HepG2 (cell line): ENCODE data around the gene HOXC11.

ENCODE experiments used
- CEBPB ChIP-seq: IDR thresholded peaks from 2 replicates; pipeline ENCODE4 v1.6.1; 2011; ENCODE audit warnings: low read depth, low read length, improper control_type of control experiment, borderline replicate concordance
- CTCF ChIP-seq: sonication (generic); formaldehyde crosslinking; IDR thresholded peaks from 2 replicates; pipeline ENCODE4 v1.5.0; 2020; ENCODE audit warnings: mild to moderate bottlenecking, missing genetic modification reagents, moderate library complexity
- FOXK2 ChIP-seq: fragments of 450-650 bp; IDR thresholded peaks from 2 replicates; pipeline ENCODE4 v1.6.1; 2016
- KLF6 ChIP-seq: IDR thresholded peaks from 2 replicates; pipeline ENCODE4 v1.8.0; 2016; ENCODE audit warnings: missing biosample characterization, missing genetic modification reagents
- PHF8 ChIP-seq: sonication (generic); formaldehyde crosslinking; IDR thresholded peaks from 2 replicates; pipeline ENCODE4 v1.5.0; 2020; ENCODE audit warnings: missing genetic modification reagents
- RBM39 ChIP-seq: fragments of 200-400 bp; formaldehyde crosslinking; IDR thresholded peaks from one replicate; pipeline ENCODE4 v1.6.1; 2018; ENCODE audit warnings: antibody characterized with exemption, mild to moderate bottlenecking, low read depth, low read length; ENCODE audit not compliant: poor library complexity, severe bottlenecking

- TF ChIP-seq RBM39 = no peak
- no peak for TF ChIP-seq CTCF (CRISPR knock-in tag)
- TF ChIP-seq PHF8 (CRISPR knock-in tag) = no peak
- TF ChIP-seq KLF6 = no peak
- TF ChIP-seq FOXK2 = no peak
- TF ChIP-seq CEBPB = no peak
These were observed 35.8 kb upstream of the HOXC11 start for GRCh38 chr12:53937099-53937498.
